Stimulated activated CD8-positive, alpha-beta memory T cell treated with anti-CD3 and anti-CD28 coated beads, Interleukin-4, amount 100 ng/mL, for 4 hours (primary cell): Measurements from ENCODE around the gene SYTL5.

ENCODE experiments used
- DNase-seq, 2 donors: peaks; one replicate each; pipeline ENCODE4 v3.0.0-alpha.2; 2020; ENCODE audit warnings: low read depth in 2 of 2, low spot score in 1 of 2

SYTL5 gene

DNA sequence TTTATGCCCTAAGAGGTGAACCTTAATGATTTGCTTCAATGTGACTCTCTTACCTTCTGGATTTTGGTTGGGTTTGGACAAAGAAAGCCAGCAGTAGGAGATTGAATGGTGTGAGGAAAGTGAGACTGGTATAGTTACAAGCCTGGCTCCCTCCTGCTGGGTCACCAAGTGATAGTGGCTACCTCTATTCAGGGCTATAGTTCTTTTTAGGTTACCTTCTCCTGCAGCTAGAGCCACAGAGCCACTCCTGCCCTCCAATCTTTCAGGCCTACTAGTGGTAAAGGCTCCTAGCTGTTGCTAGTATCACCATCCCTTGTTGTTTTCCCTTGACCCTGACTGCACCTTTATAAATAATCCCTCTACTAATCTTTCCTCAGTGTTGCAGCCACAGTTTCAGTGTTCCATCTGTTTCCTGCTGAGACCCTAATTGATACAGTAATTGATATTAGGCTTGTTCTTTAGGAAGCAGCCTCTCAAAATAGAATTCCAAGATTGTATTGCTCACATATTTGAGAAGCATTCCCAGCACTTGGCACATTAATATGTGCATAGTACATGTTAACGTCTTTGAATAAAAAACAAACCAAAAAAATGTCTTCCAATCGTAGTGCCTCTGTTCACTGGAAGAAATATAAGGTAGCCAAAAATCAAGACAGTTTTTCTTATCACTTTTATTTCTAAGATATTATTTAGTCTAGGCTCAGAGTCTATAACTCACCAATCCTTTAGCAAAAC, 132.0 kb downstream of the SYTL5 start:
- DNase-seq = no peak

- DNase-seq = no peak
Observed at GRCh38 chrX:38138900-38139299, 132.5 kb downstream of the SYTL5 start.

DNA sequence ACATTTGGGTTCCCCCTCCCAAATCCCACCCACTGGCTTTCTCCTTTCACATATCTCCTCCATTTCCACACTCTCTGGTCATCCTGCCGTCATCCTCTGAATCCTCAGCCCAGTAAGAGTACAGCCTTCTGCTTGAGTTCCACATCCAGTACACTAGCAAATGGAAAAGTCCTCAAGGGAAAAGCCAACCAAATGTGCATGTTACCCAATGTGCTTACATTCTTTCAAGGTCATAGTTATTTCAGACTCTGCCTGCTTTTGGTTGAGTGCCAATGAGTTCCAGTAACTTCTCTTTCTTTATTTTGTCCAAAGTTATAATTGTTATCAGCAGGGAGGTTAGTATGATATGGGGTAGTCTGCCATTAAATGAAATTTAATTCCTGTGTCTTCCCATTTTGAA, 136.3 kb downstream of the SYTL5 start:
- no peak for DNase-seq

- DNase-seq = no peak
Observed at GRCh38 chrX:38149016-38149415, 142.7 kb downstream of the SYTL5 start.

DNA sequence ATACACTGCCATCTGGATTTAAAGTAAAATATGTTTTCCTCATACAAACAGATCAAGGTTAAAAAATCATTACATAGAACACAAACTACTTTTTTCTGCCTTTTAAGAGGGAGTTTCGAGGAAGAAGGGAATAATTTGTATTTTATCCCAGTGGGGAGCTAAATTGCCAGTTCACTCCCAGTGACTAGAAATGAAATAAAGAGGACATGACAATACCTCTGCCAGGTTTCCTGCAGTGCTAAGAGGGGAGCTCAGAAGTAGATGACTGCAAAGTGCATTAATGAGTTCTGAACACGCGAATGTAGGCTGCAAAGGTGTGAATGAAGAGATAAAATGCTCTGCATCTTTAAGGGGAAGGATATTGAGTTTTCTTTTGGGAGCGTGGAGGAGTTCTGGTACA, 144.6 kb downstream of the SYTL5 start:
- DNase-seq = no peak

- no peak for DNase-seq
Observed at GRCh38 chrX:38151441-38151840, 145.1 kb downstream of the SYTL5 start.

DNA sequence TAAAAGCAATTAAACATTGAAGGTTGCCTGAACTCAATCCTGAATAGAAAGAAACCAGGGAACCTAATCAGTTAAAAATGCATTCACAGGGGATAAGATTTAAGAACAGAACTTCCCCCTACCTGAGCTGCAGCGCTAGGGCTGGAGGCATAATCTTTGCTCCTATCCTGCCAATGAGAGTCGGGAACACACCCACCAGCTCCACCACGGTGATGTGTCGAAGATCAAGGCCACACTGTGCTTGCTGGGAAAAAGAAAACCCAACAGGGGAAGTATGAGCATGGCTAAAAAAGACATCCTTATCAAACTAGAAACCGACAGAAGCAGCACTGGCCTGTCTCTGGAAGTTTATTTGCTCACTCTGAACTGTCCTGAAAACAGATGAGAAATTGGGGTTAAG, 148.0 kb downstream of the SYTL5 start:
- no peak for DNase-seq

DNA sequence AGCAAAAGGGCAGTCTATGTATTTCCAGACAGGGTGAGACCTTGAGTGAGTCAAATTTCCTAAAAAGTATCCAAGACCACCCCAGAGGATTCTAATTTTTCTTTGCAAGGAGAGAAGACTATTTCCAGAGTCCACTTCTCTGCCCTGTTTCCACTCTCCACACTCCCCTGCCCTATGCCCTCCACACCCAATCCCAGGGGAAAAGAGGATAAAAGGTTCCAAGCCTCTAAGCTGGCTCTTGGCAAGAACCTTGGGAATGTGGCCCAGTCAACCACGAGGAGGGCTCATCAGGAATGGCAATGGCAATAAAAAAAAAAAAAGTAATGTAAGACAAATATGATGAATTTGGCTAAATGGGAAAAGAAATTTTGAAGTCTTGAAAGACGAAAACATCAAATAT, 148.5 kb downstream of the SYTL5 start:
- DNase-seq = no peak

DNA sequence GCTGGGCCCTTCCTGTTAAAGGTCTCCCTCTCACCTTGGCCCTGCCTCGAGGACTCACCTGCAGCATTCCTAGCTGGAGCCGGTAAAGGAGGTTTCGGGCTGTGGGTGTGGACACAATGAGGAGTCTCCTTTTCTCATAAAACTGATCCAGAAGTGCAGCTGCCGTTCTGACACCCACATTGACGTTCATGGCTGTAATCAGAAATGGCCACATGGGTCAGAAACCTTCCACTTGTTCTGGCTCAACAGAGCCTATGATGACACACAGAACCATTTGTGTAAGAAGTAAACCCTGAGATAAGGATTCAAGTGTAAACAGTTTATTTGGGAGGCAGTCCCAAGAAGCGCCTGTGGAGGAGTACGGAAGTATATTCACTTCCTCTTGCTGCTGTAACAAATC, 150.5 kb downstream of the SYTL5 start:
- DNase-seq = no peak

GRCh38 chrX:38163193-38163592, 156.8 kb downstream of the SYTL5 start:
- DNase-seq = no peak

GRCh38 chrX:38165023-38165422, 158.7 kb downstream of the SYTL5 start:
- DNase-seq = no peak

DNA sequence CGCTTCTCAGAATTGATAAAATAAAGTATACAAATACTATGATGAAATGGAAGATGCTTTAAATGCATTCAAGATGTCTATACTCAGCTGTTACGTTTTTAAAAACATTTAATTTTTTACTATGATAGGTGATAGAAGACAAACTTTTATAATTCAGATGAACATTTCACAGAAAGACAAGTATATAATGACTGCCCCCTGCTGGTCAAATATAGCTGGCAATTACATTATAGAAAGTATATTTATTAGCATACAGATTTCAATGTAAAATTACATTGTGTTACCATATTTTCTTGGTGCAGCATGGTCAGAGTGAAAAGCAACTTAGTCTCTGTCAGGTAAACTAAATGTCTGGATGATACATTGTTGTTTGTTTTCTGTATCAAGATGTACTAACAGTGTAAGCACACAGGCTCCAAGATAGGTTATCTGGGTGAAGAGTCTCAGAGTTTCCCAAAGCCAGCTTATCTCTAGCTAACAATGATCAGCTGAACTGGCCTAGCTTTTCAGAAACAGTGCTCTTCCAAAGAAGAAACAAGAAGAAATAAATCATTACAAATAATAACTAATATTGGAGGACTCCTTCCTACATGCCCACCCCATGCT, 160.2 kb downstream of the SYTL5 start:
- DNase-seq = no peak

- DNase-seq = no peak
Observed at GRCh38 chrX:38170556-38170955, 164.2 kb downstream of the SYTL5 start.

- DNase-seq = no peak
Observed at GRCh38 chrX:38172596-38172995, 166.2 kb downstream of the SYTL5 start.

DNA sequence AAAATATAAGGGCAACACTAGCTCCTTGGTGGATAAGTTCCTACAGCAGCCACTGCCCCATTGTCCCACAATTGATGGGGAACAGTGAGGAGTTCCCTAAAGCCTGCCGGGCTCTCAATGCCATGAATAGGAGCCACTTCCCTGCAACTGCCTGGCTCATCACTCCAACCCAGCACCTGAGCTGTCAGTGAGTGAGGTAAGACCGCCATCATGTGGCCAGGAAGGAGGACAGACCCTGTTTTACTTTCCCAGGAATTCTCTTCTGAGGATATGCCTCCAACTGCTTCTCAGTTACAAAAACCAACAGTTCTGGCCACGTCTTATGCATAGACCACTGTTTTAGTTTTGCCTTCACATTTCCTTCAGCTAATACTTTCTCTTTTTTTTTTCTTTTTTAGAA, 168.8 kb downstream of the SYTL5 start:
- no peak for DNase-seq

DNA sequence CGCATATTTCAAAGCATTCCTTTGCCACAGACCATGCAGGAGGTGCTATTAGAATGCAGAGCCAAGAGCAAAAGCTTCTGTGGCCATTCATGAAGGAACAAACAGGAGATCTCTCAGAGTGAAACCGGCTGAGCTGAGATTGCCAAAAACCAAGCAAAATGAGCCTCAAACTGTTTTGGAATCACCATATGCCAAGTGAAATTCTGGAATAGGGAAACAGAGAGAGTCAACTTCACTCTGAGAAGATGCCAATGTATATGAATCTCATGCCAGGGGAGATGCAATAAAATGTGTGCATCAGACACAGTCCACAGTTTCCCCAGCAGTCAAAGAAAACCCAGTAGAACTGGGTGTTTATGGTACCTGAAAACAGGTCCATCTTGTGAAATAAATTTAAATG, 172.0 kb downstream of the SYTL5 start:
- no peak for DNase-seq
